Spleen (tissue), 11 donors: ENCODE data around the gene NPAS2. TPM values are rescaled to one million over a fixed set of nuclear protein-coding genes. Genes with fewer than 3 reads are reported as not detected.

Experiments
- DNase-seq: peaks from one replicate; pipeline ENCODE4 v3.0.0-alpha.2; 2020
- H3K27ac ChIP-seq, 8 donors: fragments of 200-600 bp; sonication (generic) in 7 of 8; 1 replicate in 4 of 8; 2 replicates in 4 of 8; pipeline versions ENCODE4 v1.5.0 to v1.8.0; 2016 to 2021; ENCODE audit warnings: inconsistent platforms in 4 of 8, mild to moderate bottlenecking in 4 of 8, moderate library complexity in 1 of 8
- H3K27me3 ChIP-seq, 7 donors: fragments of 200-600 bp; sonication (generic) in 6 of 7; replicated peaks in 1 of 7; 1 replicate in 4 of 7; 2 replicates in 3 of 7; pipeline versions ENCODE4 v1.5.0 to v1.8.0; 2016 to 2021; ENCODE audit warnings: inconsistent platforms in 3 of 7, mild to moderate bottlenecking in 1 of 7
- H3K36me3 ChIP-seq, 6 donors: fragments of 200-600 bp; sonication (generic) in 5 of 6; 1 replicate in 4 of 6; 2 replicates in 2 of 6; pipeline versions ENCODE4 v1.5.0 to v1.8.0; 2016 to 2021; ENCODE audit warnings: inconsistent platforms in 2 of 6
- H3K4me1 ChIP-seq, 6 donors: fragments of 200-600 bp; sonication (generic) in 5 of 6; 1 replicate in 3 of 6; 2 replicates in 3 of 6; pipeline versions ENCODE4 v1.5.0 to v1.8.0; 2016 to 2021; ENCODE audit warnings: inconsistent platforms in 3 of 6
- H3K4me3 ChIP-seq, 8 donors: fragments of 200-600 bp; sonication (generic) in 7 of 8; 1 replicate in 4 of 8; 2 replicates in 4 of 8; pipeline versions ENCODE4 v1.5.0 to v1.8.0; 2016 to 2021; ENCODE audit warnings: inconsistent platforms in 4 of 8, mild to moderate bottlenecking in 4 of 8, moderate library complexity in 2 of 8
- H3K9me3 ChIP-seq, 8 donors: fragments of 200-600 bp; sonication (generic) in 7 of 8; 1 replicate in 4 of 8; 2 replicates in 4 of 8; pipeline versions ENCODE4 v1.5.0 to v1.8.0; 2016 to 2021; ENCODE audit warnings: inconsistent platforms in 4 of 8
- POLR2A ChIP-seq, 3 donors: fragments of 450-650 bp; IDR thresholded peaks; one replicate each; pipeline ENCODE4 v1.5.1; 2017; ENCODE audit warnings: antibody characterized with exemption in 3 of 3, mild to moderate bottlenecking in 1 of 3
- POLR2AphosphoS5 ChIP-seq, 3 donors: sonication (generic); formaldehyde crosslinking; IDR thresholded peaks; one replicate each; pipeline ENCODE4 v1.5.1; 2017; ENCODE audit warnings: antibody characterized with exemption in 3 of 3
- WGBS, 5 donors: extraction: QIAGEN DNeasy Blood & Tissue Kit in 3 of 5; methylation state at CpG; one replicate each; pipeline versions ENCODE4 v1.1.5 to v1.1.7; 2013 to 2018; 5-methylcytosine and 5-hydroxymethylcytosine counted together
- intact Hi-C: fragments of 100-400 bp; cut with DNase I; formaldehyde crosslinking; loops from one replicate; pipeline ENCODE4 v1.15.0; 2023; ENCODE audit warnings: low total_unique reads
- polyA plus RNA-seq, 3 donors: library from polyadenylated mRNA; stranded (reverse); fragments of 200-250 nt; gene quantifications; one replicate each; pipeline ENCODE4 v1.2.1, GENCODE V29; 2013
- total RNA-seq, 7 donors: library from RNA; depleted of rRNA in 3 of 7; stranded (reverse); fragments of >200 nt in 3 of 7; fragmentation: NEBNext Ultra II Directional in 4 of 7; extraction: Animal tissue kit (Norgen Biotek cat#: 25700) in 4 of 7; gene quantifications; one replicate each; pipeline versions ENCODE4 v1.1.0 to v1.2.1, GENCODE V29; 2016 to 2021
- TF ChIP-seq, protein P1 (sequence below), 11 experiments: fragments of 200-600 bp in 7 of 11; fragments of 450-650 bp in 4 of 11; sonication (generic) in 4 of 11; IDR thresholded peaks in 8 of 11; conservative IDR thresholded peaks in 3 of 11; 1 replicate in 7 of 11; 2 replicates in 4 of 11; pipeline versions ENCODE4 v1.4.0 to v1.8.0; 2016 to 2021; ENCODE audit warnings: antibody characterized with exemption in 11 of 11, inconsistent platforms in 4 of 11, mild to moderate bottlenecking in 1 of 11
- donor health status: healthy with polysubstance abuse.
- donor health status: DM: no; HTN: no; CAD: no; lungs with moderate emphysema.
- donor health status: DM: no; HTN: no; CAD: no.
- donor health status: Bipolar disorder and iron deficiency.
- donor health status: healthy.
- donor health status: DM: no; HTN: no; CAD: no.
- donor health status: DM: yes; HTN: yes; CAD: no.

NPAS2 gene
- total and polyA plus RNA-seq, 10 donors: 2.4 to 24.1 (median 8.4) TPM

- Histone ChIP-seq H3K36me3 (no peaks in the 10 kb centered on the region), H3K27me3 (peaks cover 0 to 4% (median 0%) of the 10 kb centered on the region in 7 donors), H3K4me1 (peaks cover 0 to 36% (median 6%) of the 10 kb centered on the region in 6 donors), H3K4me3 (no peak overlapping the region), H3K9me3 (no peaks in the 10 kb centered on the region), H3K27ac (no peak overlapping the region)
- TF ChIP-seq, protein P1, sequence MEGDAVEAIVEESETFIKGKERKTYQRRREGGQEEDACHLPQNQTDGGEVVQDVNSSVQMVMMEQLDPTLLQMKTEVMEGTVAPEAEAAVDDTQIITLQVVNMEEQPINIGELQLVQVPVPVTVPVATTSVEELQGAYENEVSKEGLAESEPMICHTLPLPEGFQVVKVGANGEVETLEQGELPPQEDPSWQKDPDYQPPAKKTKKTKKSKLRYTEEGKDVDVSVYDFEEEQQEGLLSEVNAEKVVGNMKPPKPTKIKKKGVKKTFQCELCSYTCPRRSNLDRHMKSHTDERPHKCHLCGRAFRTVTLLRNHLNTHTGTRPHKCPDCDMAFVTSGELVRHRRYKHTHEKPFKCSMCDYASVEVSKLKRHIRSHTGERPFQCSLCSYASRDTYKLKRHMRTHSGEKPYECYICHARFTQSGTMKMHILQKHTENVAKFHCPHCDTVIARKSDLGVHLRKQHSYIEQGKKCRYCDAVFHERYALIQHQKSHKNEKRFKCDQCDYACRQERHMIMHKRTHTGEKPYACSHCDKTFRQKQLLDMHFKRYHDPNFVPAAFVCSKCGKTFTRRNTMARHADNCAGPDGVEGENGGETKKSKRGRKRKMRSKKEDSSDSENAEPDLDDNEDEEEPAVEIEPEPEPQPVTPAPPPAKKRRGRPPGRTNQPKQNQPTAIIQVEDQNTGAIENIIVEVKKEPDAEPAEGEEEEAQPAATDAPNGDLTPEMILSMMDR (IDR thresholded peaks at IDR 0.05 in 8 of 11, conservative IDR thresholded peaks at IDR 0.05 in 3 of 11): no peak
- TF ChIP-seq POLR2A (IDR thresholded peaks at IDR 0.05) (no peak), POLR2AphosphoS5 (IDR thresholded peaks at IDR 0.05) (no peak)
- DNase-seq: no peak
- intact Hi-C loops: no loop called here
- 88 to 91% (median 89%) methylated on average over 14 of the region's 14 CpGs for WGBS, 5 donors
Measured at GRCh38 chr2:100887713-100888495, 68.0 kb downstream of the NPAS2 start.

DNA sequence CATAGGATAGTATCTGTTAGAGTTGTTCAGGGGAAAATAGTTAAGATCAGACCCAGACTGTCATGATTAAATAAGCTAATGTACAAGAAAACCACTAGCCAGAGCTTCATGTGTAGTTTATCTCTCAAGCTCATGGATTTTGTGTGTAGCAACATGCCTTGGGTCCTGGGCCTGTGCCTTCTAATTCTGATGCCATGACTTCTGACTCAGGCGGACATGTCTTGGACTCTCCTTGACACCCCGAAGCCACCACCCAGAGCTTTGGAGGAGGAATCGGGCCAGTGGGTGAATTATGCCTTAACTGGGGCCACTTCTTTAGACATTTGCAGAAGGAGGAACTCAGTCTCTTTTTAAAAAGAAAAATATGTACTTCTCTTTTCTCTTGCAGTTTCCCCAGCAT is 68.7 kb downstream of the NPAS2 start:
- no peaks in the 10 kb centered on the region for H3K9me3 ChIP-seq
- H3K27ac ChIP-seq: no peak overlapping the region
- H3K4me1 ChIP-seq: peaks cover 0 to 29% (median 6%) of the 10 kb centered on the region in 6 donors
- intact Hi-C loops: no loop called here
- H3K36me3 ChIP-seq: no peaks in the 10 kb centered on the region
- no peak for DNase-seq
- H3K27me3 ChIP-seq: peaks cover 0 to 4% (median 0%) of the 10 kb centered on the region in 7 donors
- WGBS, 5 donors: 62 to 83% (median 76%) methylated on average over 3 of the region's 3 CpGs
- no peak overlapping the region for H3K4me3 ChIP-seq
- TF ChIP-seq POLR2AphosphoS5 (IDR thresholded peaks at IDR 0.05) (no peak), POLR2A (IDR thresholded peaks at IDR 0.05) (no peak)
- TF ChIP-seq, protein P1 (IDR thresholded peaks at IDR 0.05 in 8 of 11, conservative IDR thresholded peaks at IDR 0.05 in 3 of 11): no peak

DNA sequence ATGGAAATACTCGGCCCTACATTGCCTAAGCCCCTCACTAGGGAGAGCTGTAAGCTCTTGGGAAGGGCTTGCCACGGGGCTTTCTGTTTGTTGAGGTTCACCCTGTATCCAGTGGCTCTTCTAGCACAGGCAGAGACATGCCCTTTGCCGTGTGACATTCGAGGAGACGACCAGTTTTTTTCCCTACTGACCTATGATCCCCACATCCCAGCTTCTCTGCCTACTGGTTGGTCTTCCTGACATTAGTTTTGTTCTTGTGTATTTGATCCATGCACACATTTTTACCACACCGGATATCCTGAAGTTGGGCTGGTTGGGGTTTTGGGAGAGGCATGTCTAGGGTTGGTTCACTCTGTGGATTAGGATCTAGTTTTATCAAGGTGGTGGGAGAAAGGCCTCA is 69.3 kb downstream of the NPAS2 start:
- WGBS, 5 donors: 77 to 85% (median 80%) methylated on average over 6 of the region's 6 CpGs
- no peak overlapping the region for H3K27ac ChIP-seq
- no peak for DNase-seq
- TF ChIP-seq POLR2A (IDR thresholded peaks at IDR 0.05): no peak
- TF ChIP-seq POLR2AphosphoS5 (IDR thresholded peaks at IDR 0.05): no peak
- TF ChIP-seq, protein P1 (IDR thresholded peaks at IDR 0.05 in 8 of 11, conservative IDR thresholded peaks at IDR 0.05 in 3 of 11): no peak
- H3K4me3 ChIP-seq: no peak overlapping the region
- no peaks in the 10 kb centered on the region for H3K36me3 ChIP-seq
- intact Hi-C loops: no loop called here
- H3K27me3 ChIP-seq: peaks cover 0 to 4% (median 0%) of the 10 kb centered on the region in 7 donors
- H3K9me3 ChIP-seq: no peaks in the 10 kb centered on the region
- H3K4me1 ChIP-seq: peaks cover 0 to 27% (median 6%) of the 10 kb centered on the region in 6 donors

DNA sequence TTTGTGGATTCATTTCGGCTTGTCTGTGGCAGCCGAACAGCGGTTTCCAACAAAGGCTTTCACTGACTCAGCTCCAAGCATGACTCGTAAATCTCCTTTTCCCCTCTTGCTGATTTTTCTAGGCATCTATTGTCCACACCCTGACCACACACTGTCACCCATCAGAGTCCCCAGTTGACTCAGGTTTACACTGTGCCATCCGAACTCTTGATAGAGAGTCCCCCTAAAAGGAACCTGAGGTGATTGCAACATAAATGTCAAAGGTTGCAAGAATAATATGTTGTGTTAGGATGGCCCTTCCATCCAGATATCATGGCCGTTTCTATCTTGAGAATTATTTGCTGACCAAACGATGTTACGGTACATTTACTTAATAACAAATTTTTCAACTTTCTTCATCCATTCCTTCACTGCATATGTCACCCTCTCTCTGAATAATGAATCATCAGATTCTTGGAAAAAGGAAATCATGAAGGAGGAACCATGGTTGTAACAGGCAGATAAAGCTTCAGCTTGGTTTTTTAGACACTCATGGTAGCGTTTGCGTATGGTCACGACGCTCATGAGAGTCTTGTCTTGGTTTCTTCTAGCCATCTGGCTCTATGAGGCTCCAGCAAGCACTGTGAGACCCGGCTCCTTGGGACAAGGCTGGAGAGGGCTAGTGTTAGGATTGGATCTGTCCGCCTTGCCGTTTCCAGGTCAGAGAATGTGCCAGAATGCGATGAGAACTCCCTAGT is 72.1 kb downstream of the NPAS2 start:
- H3K9me3 ChIP-seq: no peaks in the 10 kb centered on the region
- intact Hi-C loops: no loop called here
- H3K4me1 ChIP-seq: peaks cover 0 to 36% (median 10%) of the 10 kb centered on the region in 6 donors
- no peak overlapping the region for H3K4me3 ChIP-seq
- 77 to 84% (median 80%) methylated on average over 16 of the region's 16 CpGs for WGBS, 5 donors
- TF ChIP-seq POLR2A (IDR thresholded peaks at IDR 0.05) (no peak), POLR2AphosphoS5 (IDR thresholded peaks at IDR 0.05) (no peak)
- TF ChIP-seq, protein P1 (IDR thresholded peaks at IDR 0.05 in 8 of 11, conservative IDR thresholded peaks at IDR 0.05 in 3 of 11): no peak
- no peaks in the 10 kb centered on the region for H3K36me3 ChIP-seq
- no peak for DNase-seq
- H3K27me3 ChIP-seq: peaks cover 0 to 2% (median 0%) of the 10 kb centered on the region in 7 donors
- H3K27ac ChIP-seq: no peak overlapping the region
